SU-DHL-6 (cell line): ENCODE measurements around the gene TSPYL6.
"Not testable (repeated sequence)": the region's sequence is repeated elsewhere in the genome, so short reads cannot be mapped to it uniquely, and the experiment has no call there.

Experiments
- H2AFZ ChIP-seq: fragments of 200-600 bp; sonication (generic); 2 replicates; pipeline ENCODE4 v1.6.1; 2014; ENCODE audit warnings: low read depth, mild to moderate bottlenecking, moderate library complexity, mixed read lengths, antibody characterized with exemption, low read length; ENCODE audit not compliant: severe bottlenecking
- H3F3A ChIP-seq: fragments of 200-600 bp; shearing (Covaris generic); 2 replicates; pipeline ENCODE4 v1.6.0; 2016; ENCODE audit warnings: antibody characterized with exemption, mild to moderate bottlenecking; ENCODE audit not compliant: insufficient read depth
- H3K27ac ChIP-seq: fragments of 200-600 bp; sonication (generic); 2 replicates; pipeline ENCODE4 v1.5.1; 2016; ENCODE audit warnings: low read depth, mild to moderate bottlenecking, low read length, moderate library complexity, mixed read lengths
- H3K27me3 ChIP-seq: fragments of 200-600 bp; sonication (generic), shearing (Covaris generic); 2 replicates; pipeline ENCODE4 v1.6.0; 2014; ENCODE audit warnings: mild to moderate bottlenecking, low read length
- H3K36me3 ChIP-seq: fragments of 200-600 bp; sonication (generic); 2 replicates; pipeline ENCODE4 v1.6.1; 2014; ENCODE audit warnings: mild to moderate bottlenecking, low read length, mixed read lengths
- H3K4me2 ChIP-seq: fragments of 300-600, 200-600 bp; shearing (Covaris generic), sonication (generic); 2 replicates; pipeline ENCODE4 v1.6.0; 2014; ENCODE audit warnings: low read length, low read depth, mild to moderate bottlenecking; ENCODE audit not compliant: poor library complexity, severe bottlenecking
- H3K4me3 ChIP-seq: fragments of 200-600 bp; sonication (generic); 2 replicates; pipeline ENCODE4 v1.5.1; 2014; ENCODE audit warnings: antibody characterized with exemption, low read length, mild to moderate bottlenecking, mixed read lengths; ENCODE audit not compliant: insufficient read depth, poor library complexity, severe bottlenecking
- H3K79me2 ChIP-seq: fragments of 200-600 bp; sonication (generic); 2 replicates; pipeline ENCODE4 v1.6.1; 2014; ENCODE audit warnings: mild to moderate bottlenecking, low read length, moderate library complexity; ENCODE audit not compliant: insufficient read depth
- H3K9ac ChIP-seq: fragments of 200-600 bp; sonication (generic); 2 replicates; pipeline ENCODE4 v1.7.0; 2014; ENCODE audit warnings: mild to moderate bottlenecking, low read length
- H3K9me2 ChIP-seq: fragments of 200-600 bp; sonication (generic); replicated peaks from 2 replicates; pipeline ENCODE4 v1.6.1; 2014; ENCODE audit warnings: low read length; ENCODE audit not compliant: insufficient read depth
- H3K9me3 ChIP-seq: fragments of 200-600 bp; sonication (generic); 2 replicates; pipeline ENCODE4 v1.6.1; 2014; ENCODE audit warnings: low read length, mixed read lengths; ENCODE audit not compliant: insufficient read depth
- H4K20me1 ChIP-seq: fragments of 200-600 bp; sonication (generic); 2 replicates; pipeline ENCODE4 v1.6.1; 2014; ENCODE audit warnings: low read depth, mild to moderate bottlenecking, antibody characterized with exemption, low read length, moderate library complexity, mixed read lengths
- EZH2phosphoT487 ChIP-seq: fragments of 200-600 bp; sonication (generic), shearing (Covaris generic); conservative IDR thresholded peaks from 2 replicates; pipeline ENCODE4 v1.6.1; 2018; ENCODE audit warnings: mild to moderate bottlenecking, antibody characterized with exemption, low read length, moderate library complexity, mixed read lengths
- TF ChIP-seq, protein P1 (sequence below): fragments of 200-600 bp; sonication (generic); IDR thresholded peaks from one replicate; pipeline ENCODE4 v1.5.1; 2017; ENCODE audit warnings: antibody characterized with exemption, mild to moderate bottlenecking, low read length, moderate library complexity; ENCODE audit not compliant: insufficient read depth, poor library complexity, severe bottlenecking

Gene TSPYL6

GRCh38 chr2:54295911-54296310, 39.9 kb upstream of the TSPYL6 start:
- H3K9me2 ChIP-seq = no peaks in the 10 kb centered on the region
- H3F3A ChIP-seq = no peaks in the 10 kb centered on the region
- H3K79me2 ChIP-seq = no peaks in the 10 kb centered on the region
- H2AFZ ChIP-seq = no peak overlapping the region
- no peak overlapping the region for H3K27ac ChIP-seq
- no peak overlapping the region for H3K4me3 ChIP-seq
- H3K4me2 ChIP-seq = no peak overlapping the region
- no peaks in the 10 kb centered on the region for H4K20me1 ChIP-seq
- H3K27me3 ChIP-seq = no peaks in the 10 kb centered on the region
- H3K36me3 ChIP-seq = no peaks in the 10 kb centered on the region
- TF ChIP-seq, protein P1, sequence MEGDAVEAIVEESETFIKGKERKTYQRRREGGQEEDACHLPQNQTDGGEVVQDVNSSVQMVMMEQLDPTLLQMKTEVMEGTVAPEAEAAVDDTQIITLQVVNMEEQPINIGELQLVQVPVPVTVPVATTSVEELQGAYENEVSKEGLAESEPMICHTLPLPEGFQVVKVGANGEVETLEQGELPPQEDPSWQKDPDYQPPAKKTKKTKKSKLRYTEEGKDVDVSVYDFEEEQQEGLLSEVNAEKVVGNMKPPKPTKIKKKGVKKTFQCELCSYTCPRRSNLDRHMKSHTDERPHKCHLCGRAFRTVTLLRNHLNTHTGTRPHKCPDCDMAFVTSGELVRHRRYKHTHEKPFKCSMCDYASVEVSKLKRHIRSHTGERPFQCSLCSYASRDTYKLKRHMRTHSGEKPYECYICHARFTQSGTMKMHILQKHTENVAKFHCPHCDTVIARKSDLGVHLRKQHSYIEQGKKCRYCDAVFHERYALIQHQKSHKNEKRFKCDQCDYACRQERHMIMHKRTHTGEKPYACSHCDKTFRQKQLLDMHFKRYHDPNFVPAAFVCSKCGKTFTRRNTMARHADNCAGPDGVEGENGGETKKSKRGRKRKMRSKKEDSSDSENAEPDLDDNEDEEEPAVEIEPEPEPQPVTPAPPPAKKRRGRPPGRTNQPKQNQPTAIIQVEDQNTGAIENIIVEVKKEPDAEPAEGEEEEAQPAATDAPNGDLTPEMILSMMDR = no peak
- TF ChIP-seq EZH2phosphoT487 = no peak
- no peak overlapping the region for H3K9ac ChIP-seq
- H3K9me3 ChIP-seq = no peaks in the 10 kb centered on the region

DNA sequence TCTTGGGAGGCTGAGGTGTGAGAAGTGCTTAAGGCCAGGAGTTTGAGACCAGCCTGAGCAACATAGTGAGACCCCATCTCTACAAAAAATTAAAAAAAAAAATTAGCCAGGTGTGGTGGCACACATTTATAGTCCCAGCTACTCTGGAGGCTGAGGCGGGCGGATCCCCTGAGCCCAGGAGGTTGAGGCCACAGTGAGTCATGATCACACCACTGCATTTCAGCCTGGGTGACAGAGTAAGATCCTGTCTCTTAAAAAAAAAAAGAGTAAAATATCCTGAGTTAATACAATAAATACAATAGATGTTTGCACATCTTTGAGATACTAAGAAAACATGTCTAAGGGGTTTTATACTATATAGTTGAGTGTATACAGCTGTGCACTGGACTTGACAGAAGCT, 38.6 kb upstream of the TSPYL6 start:
- H3F3A ChIP-seq, H4K20me1 ChIP-seq, H2AFZ ChIP-seq, H3K4me3 ChIP-seq, H3K79me2 ChIP-seq, H3K4me2 ChIP-seq, H3K9me2 ChIP-seq, H3K27me3 ChIP-seq, H3K27ac ChIP-seq, H3K36me3 ChIP-seq, H3K9me3 ChIP-seq, H3K9ac ChIP-seq: not testable (repeated sequence)

DNA sequence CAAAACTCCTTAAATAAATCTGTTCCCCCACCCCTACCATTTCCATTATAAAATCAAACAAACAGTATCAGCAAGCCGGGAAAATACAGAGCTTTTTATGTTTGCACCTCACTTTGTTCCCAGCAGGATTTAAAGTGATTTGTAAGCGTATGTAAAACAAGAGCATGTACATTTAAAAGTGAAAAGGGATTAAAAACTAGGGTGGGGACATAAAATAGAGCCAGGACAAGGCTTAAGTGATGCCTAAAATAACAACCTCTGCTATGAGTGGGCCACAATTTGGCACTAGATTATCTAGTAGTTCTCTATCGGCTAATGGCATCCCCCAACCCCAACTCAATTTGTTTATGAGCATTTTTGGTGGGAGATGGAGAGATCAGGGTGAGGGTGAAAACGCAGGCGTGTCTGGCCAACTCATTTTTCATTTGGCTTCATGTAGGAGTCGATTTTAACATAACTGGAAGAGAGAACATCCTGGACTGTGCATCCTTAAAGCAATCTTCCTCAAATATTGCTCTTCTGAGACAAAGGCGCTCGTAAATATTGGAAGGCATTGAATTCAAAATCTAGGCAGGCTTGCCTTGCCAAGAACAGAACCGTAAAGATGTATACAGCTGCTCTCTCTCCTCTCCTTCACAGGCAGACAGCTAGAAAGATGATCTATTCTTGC, 34.5 kb upstream of the TSPYL6 start:
- Histone ChIP-seq H2AFZ (no peak overlapping the region), H3K36me3 (no peaks in the 10 kb centered on the region), H3K4me3 (no peak overlapping the region), H3K27me3 (no peaks in the 10 kb centered on the region), H3K9ac (no peak overlapping the region), H4K20me1 (no peaks in the 10 kb centered on the region), H3K27ac (no peak overlapping the region), H3K9me3 (no peaks in the 10 kb centered on the region), H3K79me2 (no peaks in the 10 kb centered on the region), H3F3A (no peaks in the 10 kb centered on the region), H3K9me2 (no peaks in the 10 kb centered on the region), H3K4me2 (no peak overlapping the region)
- TF ChIP-seq EZH2phosphoT487 = no peak
- TF ChIP-seq, protein P1 = no peak

GRCh38 chr2:54289917-54290316, 33.9 kb upstream of the TSPYL6 start:
- no peaks in the 10 kb centered on the region for H3K79me2 ChIP-seq
- no peak overlapping the region for H3K27ac ChIP-seq
- H3F3A ChIP-seq = no peaks in the 10 kb centered on the region
- no peaks in the 10 kb centered on the region for H3K36me3 ChIP-seq
- TF ChIP-seq, protein P1 = no peak
- no peak for TF ChIP-seq EZH2phosphoT487
- no peak overlapping the region for H3K4me3 ChIP-seq
- no peaks in the 10 kb centered on the region for H3K27me3 ChIP-seq
- H3K9ac ChIP-seq = no peak overlapping the region
- no peaks in the 10 kb centered on the region for H3K9me2 ChIP-seq
- H3K4me2 ChIP-seq = no peak overlapping the region
- H4K20me1 ChIP-seq = no peaks in the 10 kb centered on the region
- no peaks in the 10 kb centered on the region for H3K9me3 ChIP-seq
- H2AFZ ChIP-seq = no peak overlapping the region
